ENCODE data around the gene YPEL5.

The YPEL5 gene

DNA sequence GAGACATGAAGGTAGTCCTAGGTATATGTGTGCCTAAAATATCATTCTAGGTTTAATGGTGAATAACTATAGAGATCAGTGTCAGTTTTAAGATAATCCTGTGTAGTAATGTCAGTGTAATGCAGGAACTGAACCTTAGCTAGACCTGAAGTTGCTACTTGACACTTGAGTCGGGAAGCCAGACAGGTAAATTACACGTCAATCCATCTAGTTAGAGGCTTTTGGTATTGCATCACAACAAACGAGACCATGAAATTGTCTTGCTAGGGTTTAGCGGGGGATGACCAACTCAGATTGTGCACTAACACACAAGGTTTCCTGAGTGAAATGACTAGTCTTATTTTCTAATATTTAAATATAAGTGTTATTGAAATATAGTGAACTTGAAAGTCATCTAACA is 2.0 kb downstream of the YPEL5 start:
- Histone ChIP-seq H3K9me2 (replicated peaks; ENCODE audit: insufficient read depth, low read length) (no peaks in the 10 kb centered on the region), H3K9me3 (ENCODE audit: insufficient read depth, low read length) (no peaks in the 10 kb centered on the region), H3K27me3 (ENCODE audit: low read length) (no peaks in the 10 kb centered on the region), H3F3A (ENCODE audit: insufficient read depth) (peaks cover 13% of the 10 kb centered on the region), H3K4me3 (ENCODE audit: insufficient read depth, low read length, poor library complexity, severe bottlenecking) (no peak overlapping the region), H3K4me2 (ENCODE audit: low read depth, low read length, poor library complexity, severe bottlenecking) (no peak overlapping the region), H3K9ac (ENCODE audit: low read length) (no peak overlapping the region), H3K79me2 (ENCODE audit: insufficient read depth, low read length) (no peaks in the 10 kb centered on the region), H3K27ac (ENCODE audit: low read depth, low read length) (no peak overlapping the region), H2AFZ (ENCODE audit: low read depth, low read length, severe bottlenecking) (no peak overlapping the region), H3K36me3 (ENCODE audit: low read length) (0 out of 2 replicates have a peak, but pooled peaks cover 3% of the 10 kb centered on the region), H4K20me1 (ENCODE audit: low read depth, low read length) (no peaks in the 10 kb centered on the region)
- no peak for TF ChIP-seq EZH2phosphoT487 (conservative IDR thresholded peaks at IDR 0.05; ENCODE audit: low read length)
- TF ChIP-seq, protein P1, sequence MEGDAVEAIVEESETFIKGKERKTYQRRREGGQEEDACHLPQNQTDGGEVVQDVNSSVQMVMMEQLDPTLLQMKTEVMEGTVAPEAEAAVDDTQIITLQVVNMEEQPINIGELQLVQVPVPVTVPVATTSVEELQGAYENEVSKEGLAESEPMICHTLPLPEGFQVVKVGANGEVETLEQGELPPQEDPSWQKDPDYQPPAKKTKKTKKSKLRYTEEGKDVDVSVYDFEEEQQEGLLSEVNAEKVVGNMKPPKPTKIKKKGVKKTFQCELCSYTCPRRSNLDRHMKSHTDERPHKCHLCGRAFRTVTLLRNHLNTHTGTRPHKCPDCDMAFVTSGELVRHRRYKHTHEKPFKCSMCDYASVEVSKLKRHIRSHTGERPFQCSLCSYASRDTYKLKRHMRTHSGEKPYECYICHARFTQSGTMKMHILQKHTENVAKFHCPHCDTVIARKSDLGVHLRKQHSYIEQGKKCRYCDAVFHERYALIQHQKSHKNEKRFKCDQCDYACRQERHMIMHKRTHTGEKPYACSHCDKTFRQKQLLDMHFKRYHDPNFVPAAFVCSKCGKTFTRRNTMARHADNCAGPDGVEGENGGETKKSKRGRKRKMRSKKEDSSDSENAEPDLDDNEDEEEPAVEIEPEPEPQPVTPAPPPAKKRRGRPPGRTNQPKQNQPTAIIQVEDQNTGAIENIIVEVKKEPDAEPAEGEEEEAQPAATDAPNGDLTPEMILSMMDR (IDR thresholded peaks at IDR 0.05; ENCODE audit: insufficient read depth, low read length, poor library complexity, severe bottlenecking): no peak

DNA sequence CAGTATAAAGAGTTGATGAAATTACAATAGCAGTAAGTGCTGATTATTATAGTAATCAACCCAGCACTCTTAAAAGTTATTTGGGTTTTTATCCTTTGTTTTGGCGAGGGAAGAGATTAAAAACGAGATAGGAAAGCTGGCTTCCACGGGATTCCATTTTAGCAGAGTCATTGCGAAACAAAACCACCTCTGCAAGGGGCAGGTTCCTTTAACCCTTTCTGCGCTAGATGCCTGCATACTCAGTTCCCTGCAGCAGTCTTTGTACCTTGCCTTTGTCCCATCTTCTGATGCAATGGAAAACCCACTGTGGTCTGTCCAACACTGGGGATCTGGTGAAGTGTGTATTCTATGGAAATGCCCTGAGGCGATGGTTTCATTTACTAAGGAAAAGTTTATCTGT is 2.7 kb downstream of the YPEL5 start:
- H2AFZ ChIP-seq (ENCODE audit: low read depth, low read length, severe bottlenecking): no peak overlapping the region
- H3K27me3 ChIP-seq (ENCODE audit: low read length): no peaks in the 10 kb centered on the region
- no peak overlapping the region for H3K27ac ChIP-seq (ENCODE audit: low read depth, low read length)
- H3K4me2 ChIP-seq (ENCODE audit: low read depth, low read length, poor library complexity, severe bottlenecking): no peak overlapping the region
- no peaks in the 10 kb centered on the region for H4K20me1 ChIP-seq (ENCODE audit: low read depth, low read length)
- 0 out of 2 replicates have a peak, but pooled peaks cover 3% of the 10 kb centered on the region for H3K36me3 ChIP-seq (ENCODE audit: low read length)
- H3K79me2 ChIP-seq (ENCODE audit: insufficient read depth, low read length): no peaks in the 10 kb centered on the region
- TF ChIP-seq, protein P1 (IDR thresholded peaks at IDR 0.05; ENCODE audit: insufficient read depth, low read length, poor library complexity, severe bottlenecking): no peak
- TF ChIP-seq EZH2phosphoT487 (conservative IDR thresholded peaks at IDR 0.05; ENCODE audit: low read length): no peak
- H3K9ac ChIP-seq (ENCODE audit: low read length): no peak overlapping the region
- no peaks in the 10 kb centered on the region for H3K9me3 ChIP-seq (ENCODE audit: insufficient read depth, low read length)
- H3K9me2 ChIP-seq (replicated peaks; ENCODE audit: insufficient read depth, low read length): no peaks in the 10 kb centered on the region
- H3K4me3 ChIP-seq (ENCODE audit: insufficient read depth, low read length, poor library complexity, severe bottlenecking): no peak overlapping the region
- H3F3A ChIP-seq (ENCODE audit: insufficient read depth): peaks cover 13% of the 10 kb centered on the region

DNA sequence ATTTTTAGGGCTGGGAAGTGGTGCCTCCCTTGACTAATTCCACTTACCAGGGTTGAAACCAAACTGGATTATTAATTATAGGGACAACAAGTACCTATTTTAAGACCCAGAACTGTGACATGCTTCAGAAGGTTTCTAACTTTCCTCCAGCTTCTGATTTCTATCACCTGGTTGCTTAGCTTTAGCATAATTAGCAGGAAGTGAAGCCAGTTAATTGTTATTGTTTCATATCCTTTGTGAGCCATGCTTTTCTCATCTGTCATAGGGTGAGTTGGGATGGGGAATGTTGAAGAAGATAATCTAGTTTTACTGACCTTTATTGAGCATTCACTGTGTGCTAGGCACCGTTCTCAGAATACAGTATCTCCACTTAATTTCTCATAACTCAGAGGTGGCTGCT is 3.2 kb downstream of the YPEL5 start:
- Histone ChIP-seq H3K27me3 (ENCODE audit: low read length) (no peaks in the 10 kb centered on the region), H4K20me1 (ENCODE audit: low read depth, low read length) (no peaks in the 10 kb centered on the region), H3K79me2 (ENCODE audit: insufficient read depth, low read length) (no peaks in the 10 kb centered on the region), H3K36me3 (ENCODE audit: low read length) (0 out of 2 replicates have a peak, but pooled peaks cover 3% of the 10 kb centered on the region), H3K9me2 (replicated peaks; ENCODE audit: insufficient read depth, low read length) (no peaks in the 10 kb centered on the region), H3K9me3 (ENCODE audit: insufficient read depth, low read length) (no peaks in the 10 kb centered on the region), H3K27ac (ENCODE audit: low read depth, low read length) (no peak overlapping the region), H2AFZ (ENCODE audit: low read depth, low read length, severe bottlenecking) (no peak overlapping the region), H3F3A (ENCODE audit: insufficient read depth) (peaks cover 13% of the 10 kb centered on the region), H3K4me2 (ENCODE audit: low read depth, low read length, poor library complexity, severe bottlenecking) (no peak overlapping the region), H3K4me3 (ENCODE audit: insufficient read depth, low read length, poor library complexity, severe bottlenecking) (no peak overlapping the region), H3K9ac (ENCODE audit: low read length) (no peak overlapping the region)
- TF ChIP-seq, protein P1 (IDR thresholded peaks at IDR 0.05; ENCODE audit: insufficient read depth, low read length, poor library complexity, severe bottlenecking): no peak
- TF ChIP-seq EZH2phosphoT487 (conservative IDR thresholded peaks at IDR 0.05; ENCODE audit: low read length): no peak

Measured in SU-DHL-6 (cell line).